GM18861 (cell line): Measurements from ENCODE around the gene RCCD1.
"Not testable (repeated sequence)": the region's sequence is repeated elsewhere in the genome, so short reads cannot be mapped to it uniquely, and the experiment has no call there.

Source experiments
- ATAC-seq: cut with Tn5 transposase; IDR thresholded peaks from one replicate; pipeline ENCODE4 v1.9.1; 2021; ENCODE audit not compliant: unreplicated experiment

Gene RCCD1, protein sequence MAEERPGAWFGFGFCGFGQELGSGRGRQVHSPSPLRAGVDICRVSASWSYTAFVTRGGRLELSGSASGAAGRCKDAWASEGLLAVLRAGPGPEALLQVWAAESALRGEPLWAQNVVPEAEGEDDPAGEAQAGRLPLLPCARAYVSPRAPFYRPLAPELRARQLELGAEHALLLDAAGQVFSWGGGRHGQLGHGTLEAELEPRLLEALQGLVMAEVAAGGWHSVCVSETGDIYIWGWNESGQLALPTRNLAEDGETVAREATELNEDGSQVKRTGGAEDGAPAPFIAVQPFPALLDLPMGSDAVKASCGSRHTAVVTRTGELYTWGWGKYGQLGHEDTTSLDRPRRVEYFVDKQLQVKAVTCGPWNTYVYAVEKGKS

DNA sequence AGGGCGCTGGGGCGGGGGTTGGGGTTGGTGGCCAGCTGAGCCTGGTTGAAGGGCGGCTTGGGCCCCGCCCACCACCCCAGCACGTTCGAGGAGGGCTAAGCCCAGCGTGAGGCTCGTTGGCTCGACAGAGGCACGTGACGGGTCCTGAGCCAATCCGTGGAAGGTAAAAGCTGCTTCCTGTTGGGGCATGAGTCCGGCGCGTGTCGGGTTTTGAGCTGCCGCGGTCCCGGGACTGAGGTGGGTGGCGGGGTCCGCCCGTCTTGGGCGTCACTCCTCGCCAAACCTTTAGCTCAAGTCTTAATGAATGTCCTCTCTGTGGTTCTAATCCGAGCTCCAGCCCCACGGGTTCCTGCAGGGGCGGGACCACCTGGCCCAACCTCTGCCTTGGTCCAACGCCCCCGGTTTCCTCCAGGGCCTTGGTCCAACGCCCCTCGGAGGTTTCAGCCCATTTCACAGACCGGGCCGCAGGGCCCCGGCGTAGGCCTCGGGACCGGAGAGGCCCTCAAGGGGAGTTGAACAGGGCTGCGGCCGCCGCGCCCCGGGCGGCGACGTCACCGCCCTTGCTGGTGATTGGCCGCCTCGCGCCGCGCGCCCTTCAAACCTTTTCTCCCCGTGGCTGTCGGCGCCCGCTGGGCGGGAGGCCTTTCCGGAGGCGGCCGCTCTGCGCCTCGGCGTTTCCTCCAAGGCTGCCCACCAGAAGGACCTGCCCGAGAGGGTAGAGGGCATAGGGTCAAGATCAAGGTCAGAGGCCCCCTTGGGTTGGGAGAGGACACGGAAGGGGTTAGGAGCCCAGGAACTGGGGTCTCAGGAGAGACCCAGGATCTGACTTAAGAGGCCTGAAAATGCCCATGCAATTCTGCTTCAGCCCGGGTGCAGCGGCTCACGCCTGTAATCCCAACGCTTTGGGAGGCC, at the start of gene RCCD1:
Gene RCCD1, plus strand, starts transcription at position 173 of the 912 bp plus-strand sequence. CDS start 1,851 bp downstream, outside the sequence.
- peak; percentile 87 for ATAC-seq

DNA sequence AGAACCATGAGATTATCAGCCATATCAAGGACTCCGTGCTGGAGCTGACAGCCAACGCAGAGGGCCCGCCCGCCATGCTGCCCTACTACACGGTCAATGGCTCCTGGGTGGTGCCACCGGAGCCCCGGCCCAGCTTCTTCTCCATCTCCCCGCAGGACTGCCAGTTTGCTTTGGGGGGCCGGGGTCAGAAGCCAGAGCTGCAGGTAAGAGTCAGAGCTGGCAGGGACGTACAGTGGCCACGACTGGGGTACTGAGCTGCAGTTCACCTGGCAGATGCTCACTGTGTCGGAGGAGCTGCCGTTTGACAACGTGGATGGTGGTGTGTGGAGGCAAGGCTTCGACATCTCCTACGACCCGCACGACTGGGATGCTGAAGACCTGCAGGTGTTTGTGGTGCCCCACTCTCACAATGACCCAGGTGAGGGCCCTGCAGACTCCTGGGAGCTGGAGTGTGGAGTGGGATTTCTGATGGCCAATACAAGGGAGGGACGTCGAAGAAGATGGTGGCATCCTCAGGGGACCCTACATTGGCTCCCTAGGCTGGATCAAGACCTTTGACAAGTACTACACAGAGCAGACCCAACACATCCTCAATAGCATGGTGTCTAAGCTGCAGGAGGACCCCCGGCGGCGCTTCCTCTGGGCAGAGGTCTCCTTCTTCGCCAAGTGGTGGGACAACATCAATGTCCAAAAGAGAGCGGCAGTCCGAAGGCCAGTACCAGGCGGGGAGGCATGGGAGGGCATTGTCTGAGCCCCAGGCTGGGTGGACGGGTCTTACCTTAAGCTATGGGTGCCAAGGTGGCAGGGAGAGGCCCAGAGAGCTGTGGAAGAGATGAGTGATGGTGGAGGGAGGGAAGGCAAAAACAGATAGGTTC, 49.1 kb upstream of the RCCD1 start:
- no peak for ATAC-seq

DNA sequence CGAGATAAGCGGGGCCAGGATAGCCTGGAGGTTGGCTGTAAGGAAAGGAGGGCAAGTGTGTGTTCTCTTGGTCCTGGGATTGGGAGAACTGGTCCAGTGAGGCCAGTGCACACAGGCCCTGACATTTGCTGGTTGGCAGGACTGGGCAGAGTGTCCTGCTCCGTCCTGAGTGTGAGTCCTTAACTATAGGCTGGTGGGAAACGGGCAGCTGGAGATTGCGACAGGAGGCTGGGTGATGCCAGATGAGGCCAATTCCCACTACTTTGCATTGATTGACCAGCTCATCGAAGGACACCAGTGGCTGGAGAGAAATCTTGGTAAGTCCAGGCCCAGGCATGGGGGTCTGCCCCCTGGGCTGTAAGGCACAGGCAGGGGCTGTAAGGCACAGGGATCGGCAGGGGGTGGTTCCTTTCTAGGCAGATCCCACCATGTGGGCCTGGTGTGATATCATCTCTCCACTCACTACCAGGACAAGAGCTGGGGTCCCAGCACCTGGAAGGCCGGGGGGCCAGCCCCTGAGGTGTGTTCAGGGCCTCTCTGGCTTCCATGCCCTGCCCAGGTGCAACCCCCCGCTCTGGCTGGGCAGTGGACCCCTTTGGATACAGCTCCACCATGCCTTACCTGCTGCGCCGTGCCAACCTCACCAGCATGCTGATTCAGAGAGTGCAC, 48.4 kb upstream of the RCCD1 start:
- ATAC-seq, result no peak

DNA sequence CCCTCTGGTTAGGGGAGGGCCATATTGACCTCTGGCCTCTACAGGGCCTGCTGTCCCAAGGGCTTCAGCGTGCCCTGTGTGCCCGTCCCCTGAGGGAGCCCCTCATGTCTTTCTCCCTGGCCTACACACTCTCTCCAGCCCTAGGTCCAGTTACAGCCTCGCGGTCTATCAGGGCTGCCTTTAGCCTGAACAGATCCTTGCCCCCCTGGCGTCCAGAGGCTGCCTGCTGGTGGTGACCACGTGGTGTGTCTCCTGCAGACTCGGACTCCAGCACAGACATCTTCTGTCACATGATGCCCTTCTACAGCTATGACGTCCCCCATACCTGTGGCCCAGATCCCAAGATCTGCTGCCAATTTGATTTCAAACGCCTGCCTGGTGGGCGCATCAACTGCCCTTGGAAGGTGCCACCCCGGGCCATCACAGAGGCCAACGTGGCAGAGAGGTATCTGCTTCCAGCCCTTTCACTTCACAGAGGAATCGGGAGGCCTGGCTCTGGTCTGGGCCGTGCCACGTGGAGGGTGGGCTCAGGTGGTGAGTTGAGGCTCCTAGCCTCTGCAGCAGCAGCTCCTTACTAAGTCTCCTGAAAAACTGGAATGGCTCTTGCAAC, 47.5 kb upstream of the RCCD1 start:
- no peak for ATAC-seq

DNA sequence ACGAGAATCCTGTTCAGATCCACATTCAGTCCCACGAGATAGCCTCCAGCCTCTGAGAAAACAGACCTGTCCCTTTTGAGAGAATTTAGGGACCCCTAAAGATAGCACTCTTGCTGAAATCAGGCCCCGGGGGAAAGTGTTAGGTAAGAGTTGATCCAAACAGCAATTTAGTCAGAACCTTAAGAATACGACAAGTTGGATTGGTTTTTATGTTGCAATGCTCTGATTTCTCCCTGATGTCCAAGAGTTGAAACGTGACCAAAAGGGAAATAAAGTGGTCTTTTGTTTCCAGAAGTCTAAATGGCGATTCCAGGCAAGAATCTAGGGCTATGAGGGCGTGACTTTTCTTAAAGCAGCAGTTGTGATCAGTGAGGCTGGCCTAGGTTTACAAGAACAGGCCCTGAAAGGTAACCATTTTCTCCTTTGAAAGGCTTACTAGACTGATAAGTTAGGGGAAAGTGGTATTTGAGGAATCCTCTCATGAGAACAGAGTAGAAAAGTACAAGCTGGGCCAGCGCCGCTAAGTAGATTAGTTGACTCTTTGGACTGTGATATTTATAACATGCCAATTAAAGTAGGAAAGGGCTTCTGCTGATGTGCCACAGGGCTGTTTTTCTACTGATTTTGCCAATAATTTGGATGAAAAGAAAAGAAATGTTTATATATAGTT, 46.7 kb upstream of the RCCD1 start:
- ATAC-seq, result no peak

DNA sequence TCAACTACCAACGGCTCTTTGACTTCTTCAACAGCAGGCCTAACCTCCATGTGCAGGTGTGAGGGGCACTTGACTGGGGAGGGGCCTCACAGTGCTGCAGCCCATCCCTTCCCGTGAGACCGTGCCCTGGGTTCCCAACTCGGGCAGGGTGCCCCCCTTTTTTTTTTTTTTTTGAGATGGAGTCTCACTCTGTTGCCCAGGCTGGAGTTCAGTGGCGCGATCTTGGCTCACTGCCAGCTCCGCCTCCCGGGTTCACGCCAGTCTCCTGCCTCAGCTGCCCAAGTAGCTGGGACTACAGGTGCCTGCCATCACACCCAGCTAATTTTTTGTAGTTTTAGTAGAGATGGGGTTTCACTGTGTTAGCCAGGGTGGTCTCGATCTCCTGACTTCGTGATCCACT, 45.2 kb upstream of the RCCD1 start:
- ATAC-seq, result not testable (repeated sequence)

DNA sequence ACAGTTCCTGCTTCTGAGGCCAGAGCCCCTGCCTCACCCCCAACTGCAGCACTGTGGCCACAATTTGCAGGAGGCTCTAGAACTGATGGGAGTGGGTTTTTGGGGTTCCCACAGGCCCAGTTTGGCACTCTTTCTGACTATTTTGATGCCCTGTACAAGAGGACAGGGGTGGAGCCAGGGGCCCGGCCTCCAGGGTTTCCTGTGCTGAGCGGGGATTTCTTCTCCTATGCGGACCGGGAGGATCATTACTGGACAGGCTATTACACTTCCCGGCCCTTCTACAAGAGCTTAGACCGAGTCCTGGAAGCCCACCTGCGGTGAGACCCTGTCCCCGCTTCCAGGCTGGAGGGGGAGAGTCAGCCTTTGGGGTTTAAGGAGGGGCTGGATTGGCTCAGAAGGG, 44.7 kb upstream of the RCCD1 start:
- no peak for ATAC-seq

DNA sequence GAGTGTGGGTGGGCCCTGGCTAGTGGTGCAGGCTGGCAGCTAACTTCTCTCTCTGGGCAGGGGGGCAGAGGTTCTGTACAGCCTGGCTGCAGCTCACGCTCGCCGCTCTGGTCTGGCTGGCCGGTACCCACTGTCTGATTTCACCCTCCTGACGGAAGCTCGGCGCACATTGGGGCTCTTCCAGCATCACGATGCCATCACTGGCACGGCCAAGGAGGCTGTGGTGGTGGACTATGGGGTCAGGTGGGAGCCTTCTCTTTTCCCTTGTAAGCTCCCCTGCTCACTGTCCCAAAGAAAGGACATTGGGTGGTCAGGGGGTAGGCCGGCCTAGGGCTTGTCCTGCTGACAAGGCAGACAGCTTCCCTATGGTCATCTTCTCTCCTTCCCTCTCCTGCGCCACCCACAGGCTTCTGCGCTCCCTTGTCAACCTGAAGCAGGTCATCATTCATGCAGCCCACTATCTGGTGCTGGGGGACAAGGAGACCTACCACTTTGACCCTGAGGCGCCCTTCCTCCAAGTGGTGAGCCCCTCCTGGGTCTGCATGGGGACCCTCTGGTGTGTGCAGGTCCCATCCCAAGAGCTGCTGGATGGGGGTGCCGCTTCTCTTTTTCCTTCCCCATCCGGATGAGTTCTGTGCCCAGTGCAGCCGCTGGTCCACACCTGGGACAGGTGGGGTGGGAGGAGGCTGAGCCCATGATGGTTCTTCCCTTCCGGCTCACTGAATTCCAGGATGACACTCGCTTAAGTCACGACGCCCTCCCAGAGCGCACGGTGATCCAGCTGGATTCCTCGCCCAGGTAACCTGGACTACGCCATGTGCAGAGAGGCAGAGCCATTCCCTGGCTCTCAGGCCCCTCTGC, 44.0 kb upstream of the RCCD1 start:
- ATAC-seq, result no peak

DNA sequence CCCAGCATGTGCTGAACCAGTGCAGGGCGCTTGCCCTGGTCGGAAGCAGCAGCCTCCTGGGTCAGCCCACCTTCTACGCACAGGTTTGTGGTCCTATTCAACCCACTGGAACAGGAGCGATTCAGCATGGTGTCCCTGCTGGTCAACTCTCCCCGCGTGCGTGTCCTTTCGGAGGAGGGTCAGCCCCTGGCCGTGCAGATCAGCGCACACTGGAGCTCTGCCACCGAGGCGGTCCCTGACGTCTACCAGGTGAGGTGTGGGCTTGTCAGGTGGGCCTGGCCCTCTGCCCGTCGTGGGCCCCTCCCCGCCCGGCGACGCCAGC, 43.4 kb upstream of the RCCD1 start:
- ATAC-seq, result no peak

DNA sequence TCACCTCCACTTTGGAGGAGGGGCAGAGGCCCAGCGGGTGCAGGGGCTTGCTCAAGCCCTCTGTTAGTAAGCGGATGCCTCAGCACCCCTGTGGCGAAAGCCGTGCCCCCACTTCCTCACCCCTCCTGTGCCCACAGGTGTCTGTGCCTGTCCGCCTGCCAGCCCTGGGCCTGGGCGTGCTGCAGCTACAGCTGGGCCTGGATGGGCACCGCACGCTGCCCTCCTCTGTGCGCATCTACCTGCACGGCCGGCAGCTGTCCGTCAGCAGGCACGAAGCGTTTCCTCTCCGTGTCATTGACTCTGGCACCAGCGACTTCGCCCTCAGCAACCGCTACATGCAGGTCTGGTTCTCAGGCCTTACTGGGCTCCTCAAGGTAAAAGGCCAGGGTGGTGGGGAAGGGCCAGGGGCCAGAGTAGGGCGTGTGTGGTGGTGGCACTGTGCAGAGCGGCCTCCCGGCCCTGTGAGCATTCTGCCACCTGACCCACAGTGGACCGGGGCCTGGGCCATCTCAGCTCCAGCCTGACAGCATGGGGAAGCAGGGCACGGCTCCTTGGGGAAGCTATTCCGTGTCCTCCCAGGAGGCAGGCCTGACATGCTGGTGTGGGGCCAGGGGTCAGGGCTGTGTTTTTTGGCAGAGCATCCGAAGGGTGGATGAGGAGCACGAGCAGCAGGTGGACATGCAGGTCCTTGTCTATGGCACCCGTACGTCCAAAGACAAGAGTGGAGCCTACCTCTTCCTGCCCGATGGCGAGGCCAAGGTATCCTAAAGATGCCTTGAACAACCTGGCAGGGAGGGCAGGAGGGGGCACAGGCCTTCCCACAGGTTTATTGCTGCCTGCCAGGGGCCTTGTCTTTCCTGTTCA, 42.5 kb upstream of the RCCD1 start:
- no peak for ATAC-seq

DNA sequence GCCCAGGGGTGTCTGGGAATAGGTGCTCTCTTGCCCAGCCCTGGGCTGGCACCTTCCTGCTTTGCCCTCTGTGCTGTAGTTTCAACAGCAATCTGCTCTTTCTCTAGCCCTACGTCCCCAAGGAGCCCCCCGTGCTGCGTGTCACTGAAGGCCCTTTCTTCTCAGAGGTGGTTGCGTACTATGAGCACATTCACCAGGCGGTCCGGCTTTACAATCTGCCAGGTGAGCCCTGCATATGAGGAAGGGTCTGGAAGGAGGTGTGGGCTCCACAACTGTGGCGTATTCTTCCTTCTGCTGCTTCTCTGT, 42.0 kb upstream of the RCCD1 start:
- ATAC-seq, result no peak

DNA sequence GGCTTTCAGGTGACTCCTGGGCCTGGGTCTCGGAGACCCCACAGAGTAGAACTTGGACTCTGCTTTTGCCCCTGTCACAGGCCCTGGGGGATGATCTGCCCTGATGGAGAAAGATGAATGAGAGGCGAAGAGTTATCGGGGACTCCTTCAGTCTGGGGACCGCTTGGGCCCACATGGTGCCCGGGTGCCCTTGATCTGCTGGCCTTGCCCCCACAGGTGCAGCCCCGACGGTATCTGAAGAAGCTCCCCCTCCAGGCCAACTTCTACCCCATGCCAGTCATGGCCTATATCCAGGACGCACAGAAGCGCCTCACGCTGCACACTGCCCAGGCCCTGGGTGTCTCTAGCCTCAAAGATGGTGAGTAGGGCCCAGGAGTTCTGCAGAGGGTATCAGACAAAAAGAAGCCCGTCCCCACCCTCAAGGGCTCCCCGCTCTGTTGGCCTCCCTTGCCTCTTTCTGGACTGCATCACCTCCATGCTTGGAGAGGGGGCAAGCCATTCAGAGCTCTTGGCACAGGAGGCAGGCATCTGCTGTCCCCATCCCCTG, 41.2 kb upstream of the RCCD1 start:
- no peak for ATAC-seq

DNA sequence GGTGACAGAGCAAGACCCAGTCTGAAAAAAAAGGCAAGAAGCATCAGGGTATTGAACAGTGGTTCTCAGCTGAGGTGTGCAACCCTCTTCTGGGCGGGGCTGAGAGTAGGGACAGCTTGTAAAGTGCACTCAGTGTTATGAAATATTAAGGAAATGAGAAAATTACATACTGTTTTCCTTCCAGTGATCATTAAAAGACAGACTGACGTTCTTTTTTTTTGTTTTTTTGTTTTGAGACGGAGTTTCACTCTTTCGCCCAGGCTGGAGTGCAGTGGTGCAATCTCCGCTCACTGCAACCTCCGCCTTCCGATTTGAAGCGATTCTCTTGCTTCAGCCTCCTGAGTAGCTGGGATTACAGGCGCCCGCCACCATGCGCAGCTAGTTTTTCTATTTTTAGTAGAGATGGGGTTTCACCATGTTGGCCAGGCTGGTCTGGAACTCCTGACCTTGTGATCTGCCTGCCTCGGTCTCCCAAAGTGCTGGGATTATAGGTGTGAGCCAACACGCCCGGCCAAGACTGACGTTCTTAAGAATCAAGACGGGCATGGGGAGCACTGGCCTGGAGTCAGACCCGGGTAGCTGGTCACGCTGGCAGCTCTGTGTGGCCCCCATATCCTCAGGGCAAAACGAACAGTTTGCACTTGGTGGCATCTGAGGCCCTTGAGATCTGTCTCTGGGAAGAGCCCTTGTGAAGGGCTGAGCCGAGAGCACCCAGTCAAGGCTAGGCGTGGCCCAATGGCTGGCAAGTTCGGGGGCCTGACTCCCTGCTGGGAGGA, 40.2 kb upstream of the RCCD1 start:
- ATAC-seq, result no peak

DNA sequence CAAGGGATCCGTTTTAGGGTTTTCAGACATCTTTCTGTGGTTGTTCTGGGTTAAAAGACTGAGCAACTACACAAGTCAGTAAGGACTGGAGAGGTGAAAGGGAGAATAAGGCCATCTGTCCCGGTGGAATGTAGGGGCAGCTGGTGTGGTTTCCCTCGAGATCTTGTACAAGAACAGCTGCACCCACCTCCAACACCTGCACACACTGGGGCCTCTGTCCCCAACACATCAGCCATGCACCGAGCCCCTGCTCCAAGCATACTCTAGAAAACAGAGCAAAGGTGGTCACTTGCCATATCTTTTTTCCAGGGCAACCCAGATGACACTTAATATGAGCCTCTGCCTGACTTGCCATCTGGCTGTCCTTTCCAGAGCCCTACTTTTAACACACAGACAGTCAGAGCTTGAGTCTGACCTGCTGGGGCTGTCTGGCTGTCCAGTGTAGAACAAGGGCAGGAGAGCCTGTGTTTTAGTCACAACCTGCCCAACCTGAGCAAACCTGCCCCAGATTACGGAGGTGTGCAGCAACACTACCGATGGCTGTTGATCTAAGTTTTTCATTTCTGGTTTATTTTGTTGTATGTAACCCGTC, 39.4 kb upstream of the RCCD1 start:
- ATAC-seq, result no peak

DNA sequence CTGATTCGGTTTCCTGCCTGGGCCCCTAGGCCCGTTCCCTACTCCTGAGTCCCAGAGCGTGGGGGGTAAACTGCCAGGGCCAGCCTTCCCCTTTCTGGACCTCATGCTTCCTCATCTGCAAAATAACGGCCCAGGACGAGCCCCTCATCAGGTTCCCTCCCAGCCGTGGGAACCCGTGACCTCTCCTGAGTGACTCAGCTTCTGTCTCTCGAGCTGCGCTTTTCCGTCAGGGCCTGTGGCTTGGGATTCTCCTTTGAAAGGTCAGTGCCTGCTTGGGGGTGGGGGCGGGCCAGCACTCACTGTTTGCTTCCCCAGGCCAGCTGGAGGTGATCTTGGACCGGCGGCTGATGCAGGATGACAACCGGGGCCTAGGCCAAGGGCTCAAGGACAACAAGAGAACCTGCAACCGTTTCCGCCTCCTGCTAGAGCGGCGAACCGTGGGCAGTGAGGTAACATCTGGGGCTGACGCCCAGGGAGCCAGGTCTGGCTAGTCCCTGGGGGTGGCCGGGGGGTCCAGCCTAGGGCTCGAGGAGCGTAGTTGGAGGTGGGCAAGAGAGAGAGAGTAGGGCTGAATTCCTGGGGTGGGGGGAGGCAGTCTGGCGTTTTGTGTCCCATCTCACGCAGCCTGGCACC, 38.8 kb upstream of the RCCD1 start:
- no peak for ATAC-seq

DNA sequence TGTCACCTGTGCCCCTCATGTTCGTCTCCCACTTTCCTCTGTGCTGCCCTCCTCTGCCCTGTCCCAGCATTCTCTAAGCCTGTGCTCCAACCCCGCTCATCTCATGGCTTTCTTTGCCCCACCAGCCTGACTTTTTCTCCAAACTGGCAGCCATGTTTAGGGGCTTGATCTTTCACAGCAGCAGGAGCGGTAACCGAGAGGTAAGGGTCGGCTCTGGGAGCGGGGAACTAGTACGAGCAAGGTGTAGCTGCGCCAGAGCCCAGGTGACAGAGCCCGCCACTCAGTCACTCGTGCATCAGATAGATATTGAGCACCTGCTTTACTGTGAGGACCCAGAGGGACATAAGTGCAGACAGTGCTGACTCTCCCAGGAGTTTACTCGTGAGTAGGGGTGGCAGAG, 38.2 kb upstream of the RCCD1 start:
- no peak for ATAC-seq
